Right forelimb (tissue), 1 donor: Measurements from ENCODE around the gene CDH10.

ENCODE experiments used
- DNase-seq: peaks from one replicate; pipeline ENCODE4 v3.0.0-alpha.2; 2018

CDH10 gene

GRCh38 chr5:24475101-24475500, 169.7 kb downstream of the CDH10 start:
- no peak for DNase-seq

GRCh38 chr5:24474685-24475084, 170.1 kb downstream of the CDH10 start:
- no peak for DNase-seq

- DNase-seq: no peak
Measured at GRCh38 chr5:24472518-24472917, 172.3 kb downstream of the CDH10 start.

GRCh38 chr5:24444414-24444813, 200.4 kb downstream of the CDH10 start:
- DNase-seq: no peak

GRCh38 chr5:24439465-24439864, 205.3 kb downstream of the CDH10 start:
- DNase-seq: no peak
